Activated CD4-positive, alpha-beta T cell treated with anti-CD3 and anti-CD28 coated beads for 48 hours (primary cell): ENCODE results near the gene FGF18.

Experiments
- DNase-seq: peaks from one replicate; pipeline ENCODE4 v3.0.0-alpha.2; 2020

The FGF18 gene

GRCh38 chr5:171424726-171425125 is 5.3 kb downstream of the FGF18 start:
- no peak for DNase-seq

- no peak for DNase-seq
These were observed 6.3 kb downstream of the FGF18 start for GRCh38 chr5:171425596-171426244.

GRCh38 chr5:171426266-171426665 is 6.8 kb downstream of the FGF18 start:
- no peak for DNase-seq

- no peak for DNase-seq
These were observed 7.2 kb downstream of the FGF18 start for GRCh38 chr5:171426680-171427079.

GRCh38 chr5:171427318-171428167 is 8.1 kb downstream of the FGF18 start:
- no peak for DNase-seq

GRCh38 chr5:171428168-171428696 is 8.8 kb downstream of the FGF18 start:
- DNase-seq, result no peak

- no peak for DNase-seq
These were observed 9.5 kb downstream of the FGF18 start for GRCh38 chr5:171428809-171429542.

- DNase-seq, result no peak
These were observed 10.1 kb downstream of the FGF18 start for GRCh38 chr5:171429543-171429910.

GRCh38 chr5:171431251-171431777 is 11.9 kb downstream of the FGF18 start:
- DNase-seq, result no peak

- no peak for DNase-seq
These were observed 12.6 kb downstream of the FGF18 start for GRCh38 chr5:171432076-171432475.

- DNase-seq, result no peak
These were observed 13.3 kb downstream of the FGF18 start for GRCh38 chr5:171432583-171433351.

GRCh38 chr5:171433352-171433698 is 13.9 kb downstream of the FGF18 start:
- no peak for DNase-seq

- DNase-seq, result no peak
These were observed 14.7 kb downstream of the FGF18 start for GRCh38 chr5:171433982-171434676.

- no peak for DNase-seq
These were observed 15.4 kb downstream of the FGF18 start for GRCh38 chr5:171434874-171435273.

GRCh38 chr5:171435908-171436307 is 16.5 kb downstream of the FGF18 start:
- no peak for DNase-seq

- no peak for DNase-seq
These were observed 17.4 kb downstream of the FGF18 start for GRCh38 chr5:171436804-171437285.

GRCh38 chr5:171437286-171437821 is 17.9 kb downstream of the FGF18 start:
- no peak for DNase-seq

- no peak for DNase-seq
These were observed 19.3 kb downstream of the FGF18 start for GRCh38 chr5:171438738-171439137.

- DNase-seq, result no peak
These were observed 21.9 kb downstream of the FGF18 start for GRCh38 chr5:171441246-171441791.

GRCh38 chr5:171442287-171443042 is 23.0 kb downstream of the FGF18 start:
- no peak for DNase-seq
